ENCODE results near the gene RGCC. TPM values are rescaled to one million over a fixed set of nuclear protein-coding genes. Genes with fewer than 3 reads are reported as not detected.

The RGCC gene
- polyA plus RNA-seq, 1 donor from 2014 or later = not detected

- H3K4me3 ChIP-seq (ENCODE audit: low read length) = no peak overlapping the region
- no peaks in the 10 kb centered on the region for H3K79me2 ChIP-seq (replicated peaks; ENCODE audit: insufficient read depth, low read length)
- no peaks in the 10 kb centered on the region for H3K27me3 ChIP-seq (ENCODE audit: insufficient read depth, low read depth, low read length)
- H3K27ac ChIP-seq (ENCODE audit: low read length) = no peak overlapping the region
- H3K9me2 ChIP-seq (ENCODE audit: insufficient read depth, low read length) = no peaks in the 10 kb centered on the region
- no peak overlapping the region for H3K4me2 ChIP-seq (ENCODE audit: low read length)
- no peaks in the 10 kb centered on the region for H3F3A ChIP-seq (ENCODE audit: insufficient read depth, low read length, poor library complexity, severe bottlenecking)
- H3K36me3 ChIP-seq (ENCODE audit: insufficient read depth, low read length) = no peaks in the 10 kb centered on the region
- TF ChIP-seq TAF1 (IDR thresholded peaks at IDR 0.05; ENCODE audit: low read depth) (no peak), CTCF (IDR thresholded peaks at IDR 0.05; ENCODE audit: poor library complexity, severe bottlenecking) (no peak), EZH2 (IDR thresholded peaks at IDR 0.05; ENCODE audit: borderline replicate concordance, insufficient read depth, low read length, poor library complexity, severe bottlenecking) (no peak), POLR2AphosphoS5 (IDR thresholded peaks at IDR 0.05) (no peak), REST (IDR thresholded peaks at IDR 0.05; ENCODE audit: borderline replicate concordance) (no peak), RAD21 (conservative IDR thresholded peaks at IDR 0.05) (no peak)
- H4K20me1 ChIP-seq (ENCODE audit: insufficient read depth) = no peaks in the 10 kb centered on the region
- no peak overlapping the region for H3K9ac ChIP-seq (ENCODE audit: low read length)
- H2AFZ ChIP-seq (ENCODE audit: low read depth, low read length) = no peak overlapping the region
- no peaks in the 10 kb centered on the region for H3K9me3 ChIP-seq (ENCODE audit: low read length)
These were observed 43.9 kb downstream of the RGCC start for GRCh38 chr13:41501281-41501680.

GRCh38 chr13:41502031-41502430 is 44.7 kb downstream of the RGCC start:
- H3K36me3 ChIP-seq (ENCODE audit: insufficient read depth, low read length) = no peaks in the 10 kb centered on the region
- no peak overlapping the region for H3K9ac ChIP-seq (ENCODE audit: low read length)
- no peaks in the 10 kb centered on the region for H3K9me2 ChIP-seq (ENCODE audit: insufficient read depth, low read length)
- no peak overlapping the region for H3K4me3 ChIP-seq (ENCODE audit: low read length)
- H3K27ac ChIP-seq (ENCODE audit: low read length) = no peak overlapping the region
- H2AFZ ChIP-seq (ENCODE audit: low read depth, low read length) = no peak overlapping the region
- H3K9me3 ChIP-seq (ENCODE audit: low read length) = no peaks in the 10 kb centered on the region
- H3F3A ChIP-seq (ENCODE audit: insufficient read depth, low read length, poor library complexity, severe bottlenecking) = no peaks in the 10 kb centered on the region
- no peaks in the 10 kb centered on the region for H3K79me2 ChIP-seq (replicated peaks; ENCODE audit: insufficient read depth, low read length)
- no peaks in the 10 kb centered on the region for H3K27me3 ChIP-seq (ENCODE audit: insufficient read depth, low read depth, low read length)
- TF ChIP-seq CTCF (IDR thresholded peaks at IDR 0.05; ENCODE audit: poor library complexity, severe bottlenecking) (no peak), EP300 (conservative IDR thresholded peaks at IDR 0.05; ENCODE audit: poor library complexity, severe bottlenecking) (no peak), SMC3 (conservative IDR thresholded peaks at IDR 0.05; ENCODE audit: poor library complexity) (no peak)
- H3K4me2 ChIP-seq (ENCODE audit: low read length) = no peak overlapping the region
- H4K20me1 ChIP-seq (ENCODE audit: insufficient read depth) = no peaks in the 10 kb centered on the region
